Activated CD8-positive, alpha-beta T cell treated with anti-CD3 and anti-CD28 coated beads for 36 hours (primary cell): ENCODE results near the gene SLC39A11. TPM values are rescaled to one million over a fixed set of nuclear protein-coding genes. Genes with fewer than 3 reads are reported as not detected.

ENCODE experiments used
- ATAC-seq: fragments of 200-7000 bp; cut with Tn5 transposase; one replicate; pipeline ENCODE4 v1.10.0; 2021; ENCODE audit warnings: mild to moderate bottlenecking, moderate library complexity
- CTCF ChIA-PET: fragments of 350-600 bp; sonication (Branson Sonifier 250); formaldehyde crosslinking; loops from one replicate; lab custom pipeline; 2021; ENCODE audit warnings: antibody characterized with exemption; lab: Charles Lee
- POLR2A ChIA-PET: fragments of 350-600 bp; sonication (Branson Sonifier 250); formaldehyde crosslinking; loops from one replicate; lab custom pipeline; 2021; ENCODE audit warnings: antibody characterized with exemption; lab: Charles Lee
- DNase-seq: peaks from one replicate; pipeline ENCODE4 v3.0.0-alpha.2; 2020
- H3K27ac Mint-ChIP-seq: one replicate; pipeline ENCODE4 v1.8.0; 2021; ENCODE audit warnings: mild to moderate bottlenecking, mixed read lengths
- H3K27me3 Mint-ChIP-seq: one replicate; pipeline ENCODE4 v1.8.0; 2021; ENCODE audit warnings: mixed read lengths
- H3K36me3 Mint-ChIP-seq: one replicate; pipeline ENCODE4 v1.8.0; 2021; ENCODE audit warnings: low read depth, mixed read lengths
- H3K4me1 Mint-ChIP-seq: one replicate; pipeline ENCODE4 v1.8.0; 2021; ENCODE audit warnings: low read depth, mixed read lengths
- H3K4me3 Mint-ChIP-seq: one replicate; pipeline ENCODE4 v1.8.0; 2021; ENCODE audit warnings: mild to moderate bottlenecking, moderate library complexity, mixed read lengths
- H3K9me3 Mint-ChIP-seq: one replicate; pipeline ENCODE4 v1.8.0; 2021; ENCODE audit warnings: mixed read lengths
- CTCF ChIP-seq: fragments of 200-600 bp; IDR thresholded peaks from one replicate; pipeline ENCODE4 v1.8.0; 2022; ENCODE audit warnings: antibody characterized with exemption, mild to moderate bottlenecking
- intact Hi-C: fragments of 100-400 bp; cut with micrococcal nuclease; formaldehyde crosslinking; loops from one replicate; pipeline ENCODE4 v1.10.0; 2022
- total RNA-seq, 2 experiments: library from RNA; stranded (reverse); gene quantifications; one replicate each; pipeline ENCODE4 v1.2.3, GENCODE V29; 2021

SLC39A11 gene
- total RNA-seq, 2 experiments from 2014 or later = 14.4 to 14.9 TPM

DNA sequence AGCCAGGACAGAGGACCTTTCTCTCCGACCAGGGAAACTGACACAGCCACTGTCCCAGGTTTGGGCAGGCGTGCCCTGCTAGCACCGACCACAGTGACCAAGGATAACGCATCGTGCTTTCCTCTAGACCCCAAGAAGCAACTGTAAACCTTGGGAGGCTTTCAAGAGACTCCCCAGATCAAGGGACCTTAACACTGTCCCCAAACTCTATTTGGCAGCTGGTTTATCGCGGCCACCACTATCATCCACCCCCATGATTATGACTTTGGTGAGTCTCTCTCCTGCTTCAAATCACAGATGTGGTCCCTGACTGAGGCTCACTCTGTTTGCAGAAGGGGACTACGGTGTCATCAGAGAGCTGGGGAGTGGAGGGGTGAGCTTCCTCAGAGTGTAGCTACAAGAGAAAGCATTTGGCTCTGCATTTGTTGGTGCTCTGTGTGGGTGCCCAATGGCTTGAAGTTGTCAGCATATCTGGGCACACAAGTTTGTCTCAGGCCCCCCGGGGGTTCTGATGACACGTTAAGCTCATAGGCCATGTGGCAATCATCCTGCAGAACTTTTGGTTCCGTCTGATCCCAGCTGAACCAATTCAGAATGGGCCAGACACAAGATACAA is 408.0 kb downstream of the SLC39A11 start:
- H3K4me3 Mint-ChIP-seq = no peak overlapping the region
- ChIA-PET POLR2A (no interaction called here), CTCF (no interaction called here)
- intact Hi-C loops = no loop called here
- H3K27ac Mint-ChIP-seq = no peak overlapping the region
- H3K27me3 Mint-ChIP-seq = no peaks in the 10 kb centered on the region
- no peaks in the 10 kb centered on the region for H3K9me3 Mint-ChIP-seq
- H3K36me3 Mint-ChIP-seq = peaks cover 2% of the 10 kb centered on the region
- DNase-seq (no peak), ATAC-seq (no peak)
- TF ChIP-seq CTCF = no peak
- no peaks in the 10 kb centered on the region for H3K4me1 Mint-ChIP-seq

DNA sequence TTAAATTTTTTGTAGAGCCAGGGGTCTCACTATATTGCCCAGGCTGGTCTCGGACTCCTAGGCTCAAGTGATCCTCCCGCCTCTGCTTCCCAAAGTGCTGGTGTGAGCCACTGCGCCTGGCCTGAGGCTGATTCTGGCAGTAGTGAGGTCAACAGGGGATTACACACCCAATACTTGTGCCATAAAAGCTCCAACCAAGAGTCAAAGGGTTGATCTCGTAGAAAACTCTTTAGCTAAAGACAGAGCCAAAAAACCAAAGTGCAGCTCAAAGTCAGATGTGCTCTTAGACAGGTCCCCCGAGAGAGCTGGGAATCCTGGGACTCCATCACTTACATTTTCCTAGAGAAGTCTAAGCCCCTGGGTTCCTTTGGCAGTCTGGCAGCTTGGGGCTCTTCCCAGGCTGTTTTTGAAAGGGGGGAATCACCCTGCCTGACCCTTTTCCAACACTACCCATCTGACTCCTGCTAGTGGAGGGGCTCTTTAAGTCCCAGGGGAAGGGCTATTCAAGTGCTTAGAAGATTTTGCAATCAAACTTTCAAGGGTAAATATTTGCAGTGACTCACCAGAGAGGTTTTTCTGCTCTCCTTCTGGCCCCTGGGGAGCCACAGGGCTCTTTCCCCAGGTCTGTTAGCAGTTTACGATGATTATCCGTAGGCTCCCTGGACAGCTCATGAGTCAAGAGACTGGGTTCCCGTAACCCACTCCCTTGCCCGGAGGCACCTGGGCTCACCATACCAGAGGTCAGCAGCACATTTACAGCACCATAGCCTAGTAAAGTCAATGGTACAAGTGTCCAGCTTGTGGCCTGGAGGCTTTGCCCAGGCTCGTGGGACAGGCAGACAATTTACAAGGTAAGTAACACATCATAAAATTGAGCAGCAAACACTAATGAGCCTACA is 408.7 kb downstream of the SLC39A11 start:
- DNase-seq (no peak), ATAC-seq (no peak)
- ChIA-PET CTCF (no interaction called here), POLR2A (no interaction called here)
- H3K27ac Mint-ChIP-seq = no peak overlapping the region
- intact Hi-C loops = no loop called here
- peaks cover 5% of the 10 kb centered on the region for H3K36me3 Mint-ChIP-seq
- no peaks in the 10 kb centered on the region for H3K27me3 Mint-ChIP-seq
- H3K4me3 Mint-ChIP-seq = no peak overlapping the region
- no peak for TF ChIP-seq CTCF
- H3K4me1 Mint-ChIP-seq = no peaks in the 10 kb centered on the region
- no peaks in the 10 kb centered on the region for H3K9me3 Mint-ChIP-seq

DNA sequence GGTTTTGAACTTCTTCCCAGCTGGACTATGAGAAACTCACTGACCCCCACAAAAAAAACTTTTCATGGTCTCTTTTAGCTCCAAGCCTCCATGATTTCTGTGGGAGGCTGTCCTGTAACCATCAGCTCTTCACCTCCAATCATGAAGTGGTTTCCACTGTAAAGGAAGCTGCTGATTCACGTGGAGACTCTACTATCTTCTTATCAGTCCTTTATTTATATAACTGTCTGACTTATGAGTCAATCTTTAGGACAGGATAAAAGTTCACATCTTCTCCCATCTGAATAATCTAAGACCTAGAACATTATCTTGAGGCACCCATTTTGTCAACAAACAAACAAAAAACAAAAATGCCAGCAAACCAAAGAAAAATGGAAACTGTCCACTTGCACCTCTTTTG is 409.9 kb downstream of the SLC39A11 start:
- ChIA-PET CTCF (no interaction called here), POLR2A (interaction anchor here (0.6 kb wide), 1 partner anchor 16 kb away, joined by 3 read pairs; no protein-coding TSS in a partner anchor)
- H3K27me3 Mint-ChIP-seq = no peaks in the 10 kb centered on the region
- TF ChIP-seq CTCF = no peak
- ATAC-seq (no peak), DNase-seq (no peak)
- intact Hi-C loops = no loop called here
- H3K4me1 Mint-ChIP-seq = no peaks in the 10 kb centered on the region
- H3K9me3 Mint-ChIP-seq = no peaks in the 10 kb centered on the region
- H3K36me3 Mint-ChIP-seq = peaks cover 7% of the 10 kb centered on the region
- H3K27ac Mint-ChIP-seq = no peak overlapping the region
- H3K4me3 Mint-ChIP-seq = no peak overlapping the region

DNA sequence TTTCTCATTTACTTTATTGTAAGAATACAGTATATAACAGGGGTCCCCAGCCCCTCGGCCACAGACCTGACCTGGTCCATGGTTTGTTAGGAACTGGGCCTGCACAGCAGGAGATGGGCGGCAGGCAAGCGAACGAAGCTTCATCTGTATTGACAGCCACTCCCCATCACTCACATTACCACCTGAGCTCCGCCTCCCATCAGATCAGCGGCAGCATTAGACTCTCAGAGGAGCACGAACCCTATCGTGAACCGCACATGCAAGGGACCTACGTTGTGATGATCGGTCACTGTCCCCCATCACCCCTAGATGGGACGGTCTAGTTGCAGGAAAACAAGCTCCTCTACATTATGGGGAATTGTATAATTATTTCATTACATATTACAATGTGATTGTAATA is 410.6 kb downstream of the SLC39A11 start:
- ATAC-seq (no peak), DNase-seq (no peak)
- ChIA-PET POLR2A (no interaction called here), CTCF (no interaction called here)
- no peak overlapping the region for H3K27ac Mint-ChIP-seq
- H3K4me3 Mint-ChIP-seq = no peak overlapping the region
- H3K36me3 Mint-ChIP-seq = peaks cover 7% of the 10 kb centered on the region
- no peaks in the 10 kb centered on the region for H3K27me3 Mint-ChIP-seq
- no peaks in the 10 kb centered on the region for H3K9me3 Mint-ChIP-seq
- intact Hi-C loops = no loop called here
- no peaks in the 10 kb centered on the region for H3K4me1 Mint-ChIP-seq
- TF ChIP-seq CTCF = no peak
